Adipose tissue (tissue), 3 donors: ENCODE results near the gene SPATS2L. TPM values are rescaled to one million over a fixed set of nuclear protein-coding genes. Genes with fewer than 3 reads are reported as not detected.

ENCODE experiments used
- H3K27ac ChIP-seq: one replicate; pipeline ENCODE4 v1.5.1; 2013; ENCODE audit warnings: low read depth, low read length
- WGBS, 3 donors: extraction: QIAGEN DNeasy Blood & Tissue Kit; methylation state at CpG; one replicate each; pipeline ENCODE4 v1.1.7; 2013; 5-methylcytosine and 5-hydroxymethylcytosine counted together
- polyA plus RNA-seq, 3 donors: library from polyadenylated mRNA; stranded (reverse); fragments of 200-250 nt; gene quantifications; one replicate each; pipeline ENCODE4 v1.2.3, GENCODE V29; 2013
- donor health status: healthy with polysubstance abuse.
- donor health status: Bipolar disorder and iron deficiency.
- donor health status: healthy.

The SPATS2L gene
- polyA plus RNA-seq, result 10 to 100 TPM; 27.5 to 59.9 (median 30.5) TPM

GRCh38 chr2:200306196-200306930, at the start of gene SPATS2L:
TSS of gene SPATS2L (plus strand) at chr2:200306693. CDS start at chr2:200389245, 82,552 bp downstream.
- H3K27ac ChIP-seq, result peak within 1 kb of the TSS; percentile 44
- WGBS, 3 donors, result 0 to 1% (median 1%) methylated on average over 26 to 69 of the region's 69 CpGs

DNA sequence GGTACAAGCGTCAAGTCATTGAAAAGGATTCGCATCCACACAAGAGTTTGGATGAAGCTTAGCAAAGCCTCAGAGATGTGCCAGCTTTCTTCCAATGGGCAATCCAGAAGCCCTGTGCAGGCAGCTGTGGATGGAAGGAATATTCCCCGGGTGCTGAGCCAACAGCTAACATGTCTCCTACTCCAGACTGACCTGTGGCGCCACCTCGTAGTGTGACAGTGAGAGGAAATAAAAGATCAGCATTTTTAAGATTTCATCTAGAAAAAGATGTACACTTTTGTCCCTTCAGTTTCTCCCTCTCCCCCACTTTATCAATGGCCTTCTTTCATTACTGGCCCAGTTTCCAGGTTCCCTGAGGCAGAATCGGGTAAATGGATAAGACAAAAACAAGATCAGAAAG, 48.9 kb upstream of the SPATS2L start:
- 66 to 95% (median 94%) methylated on average over 6 of the region's 6 CpGs for WGBS, 3 donors
- no peak overlapping the region for H3K27ac ChIP-seq

DNA sequence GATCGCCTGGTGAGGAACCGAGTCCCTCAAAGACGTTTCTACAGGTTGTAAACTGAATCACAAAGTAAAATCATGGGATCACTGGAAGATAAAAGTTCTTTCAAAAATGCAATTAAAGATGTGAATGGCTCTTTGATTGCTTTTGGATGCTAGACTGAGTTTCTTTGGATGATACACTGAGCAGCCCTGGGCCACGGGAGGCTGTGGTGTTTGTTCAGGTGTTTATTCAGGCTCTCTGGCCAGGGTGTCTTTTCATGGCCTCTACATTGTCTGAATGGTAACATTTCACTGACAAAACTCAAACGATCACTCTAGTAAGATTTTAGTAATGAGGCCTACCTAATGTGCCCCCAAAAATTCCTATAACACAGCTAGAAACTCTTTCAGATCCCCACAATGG, 48.4 kb upstream of the SPATS2L start:
- WGBS, 3 donors, result 68 to 94% (median 88%) methylated on average over 5 of the region's 5 CpGs
- H3K27ac ChIP-seq, result no peak overlapping the region

DNA sequence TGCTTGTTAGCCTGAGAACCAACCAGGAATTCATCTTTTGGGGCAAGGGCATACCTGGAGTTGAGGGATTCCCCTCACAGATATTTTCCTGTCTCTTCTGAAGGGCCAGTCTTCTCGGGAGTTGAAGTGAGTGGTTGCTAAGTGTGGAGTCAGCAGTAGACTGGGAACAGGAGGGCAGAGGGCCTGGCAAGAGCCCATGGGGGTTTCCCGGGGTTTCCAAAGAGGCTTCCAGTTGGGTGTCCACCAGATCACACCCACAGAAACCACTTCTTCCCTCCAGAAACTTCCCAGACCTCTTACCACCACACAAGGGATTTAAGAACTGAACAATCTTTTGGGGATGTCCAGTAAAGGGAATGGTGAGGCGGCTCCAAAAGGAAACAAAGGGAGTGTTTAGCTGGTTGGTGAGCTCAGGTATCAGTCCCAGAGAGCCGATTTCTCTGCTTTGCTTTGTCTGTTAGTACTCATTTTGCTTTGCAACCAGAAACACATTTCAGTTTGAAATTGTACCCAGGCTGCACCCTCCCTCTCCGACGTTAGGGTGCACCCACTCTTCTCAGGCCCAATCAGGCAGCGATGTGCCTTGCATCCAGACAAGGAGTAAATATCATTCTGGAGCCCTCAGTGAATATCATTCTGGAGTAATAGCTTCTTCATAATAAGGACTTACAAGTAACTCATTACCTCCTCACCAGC, 47.5 kb upstream of the SPATS2L start:
- WGBS, 3 donors, result 73 to 80% (median 75%) methylated on average over 7 of the region's 7 CpGs
- H3K27ac ChIP-seq, result no peak overlapping the region

DNA sequence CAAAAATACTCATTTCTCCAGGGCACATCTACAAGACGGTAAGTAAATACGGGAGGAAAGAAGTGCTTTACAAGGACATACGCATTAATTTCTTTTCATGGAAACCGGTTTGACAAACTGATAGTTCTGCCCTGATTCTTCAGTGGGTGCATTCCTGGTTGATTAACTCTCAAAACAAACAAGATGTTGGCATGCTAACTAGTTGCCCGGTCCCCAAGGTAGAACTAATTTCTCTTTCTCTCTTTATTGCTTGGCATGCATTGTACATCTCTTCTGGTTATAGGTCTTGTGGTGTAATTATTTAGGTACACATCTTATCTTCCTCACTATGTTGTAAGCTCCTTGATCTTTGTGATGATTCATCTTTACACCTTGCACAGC, 46.9 kb upstream of the SPATS2L start:
- WGBS, 3 donors, result 45 to 90% (median 82%) methylated on average over 5 of the region's 5 CpGs
- H3K27ac ChIP-seq, result no peak overlapping the region

GRCh38 chr2:200262047-200262446, 44.4 kb upstream of the SPATS2L start:
- no peak overlapping the region for H3K27ac ChIP-seq
- 96 to 98% (median 97%) methylated on average over 2 of the region's 2 CpGs for WGBS, 3 donors

DNA sequence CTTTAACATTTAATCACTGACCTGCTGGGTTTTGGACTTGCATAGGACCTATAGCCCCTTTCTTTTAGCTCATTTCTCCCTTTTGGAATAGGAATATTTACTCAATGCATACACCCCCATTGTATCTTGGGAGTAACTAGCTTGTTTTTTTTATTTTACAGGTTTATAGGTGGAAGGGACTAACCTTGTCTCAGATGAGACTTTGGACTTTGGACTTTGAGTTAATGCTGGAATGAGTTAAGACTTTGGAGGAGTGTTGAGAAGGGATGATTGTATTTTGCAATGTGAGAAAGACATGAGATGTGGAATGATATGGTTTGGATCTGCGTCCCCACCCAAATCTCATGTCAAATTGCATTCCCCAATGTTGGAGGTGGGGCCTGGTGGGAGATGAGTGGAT, 43.2 kb upstream of the SPATS2L start:
- H3K27ac ChIP-seq, result no peak overlapping the region
- 88 to 100% (median 93%) methylated on average over 1 of the region's 1 CpG for WGBS, 3 donors

GRCh38 chr2:200264631-200265030, 41.9 kb upstream of the SPATS2L start:
- no peak overlapping the region for H3K27ac ChIP-seq
- WGBS, 3 donors, result 62 to 67% (median 63%) methylated on average over 2 of the region's 2 CpGs

DNA sequence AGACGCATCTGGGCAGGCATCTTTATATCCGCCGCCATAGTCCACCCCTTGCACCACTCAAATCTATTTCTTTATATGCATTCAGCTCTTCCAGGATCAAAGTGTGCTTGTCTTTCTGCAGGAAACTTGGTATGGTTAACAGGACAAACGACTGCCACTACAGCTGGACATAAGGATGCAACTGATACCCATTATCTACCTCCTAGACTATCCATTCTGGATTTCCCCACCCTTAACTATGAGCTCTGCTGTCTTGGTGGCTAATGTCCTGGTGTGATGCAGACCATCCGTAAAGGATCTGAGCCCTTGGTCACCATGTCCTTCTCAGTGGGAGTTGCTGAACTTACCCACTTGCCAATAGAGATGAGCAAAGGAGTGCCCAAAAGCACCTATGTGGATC, 40.1 kb upstream of the SPATS2L start:
- WGBS, 3 donors, result 84 to 95% (median 90%) methylated on average over 5 of the region's 5 CpGs
- no peak overlapping the region for H3K27ac ChIP-seq

DNA sequence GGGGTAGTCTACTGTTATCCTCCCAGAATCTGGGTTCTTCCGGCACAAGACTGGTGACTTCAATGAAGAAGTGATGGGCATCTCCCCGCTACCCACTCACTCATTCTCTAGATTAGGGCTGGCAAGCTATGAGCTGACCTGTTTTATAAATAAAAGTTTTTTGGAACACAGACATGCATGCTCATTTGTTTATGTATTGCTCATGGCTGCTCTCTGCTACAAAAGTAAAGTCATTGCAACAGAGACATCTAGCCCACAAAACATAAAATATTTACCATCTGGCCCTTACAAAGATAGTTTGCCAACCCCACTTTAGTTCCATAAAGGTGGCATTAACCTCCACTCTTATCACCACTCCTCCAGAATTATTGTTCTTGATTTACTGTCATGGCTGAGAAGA, 39.1 kb upstream of the SPATS2L start:
- no peak overlapping the region for H3K27ac ChIP-seq
- 96 to 98% (median 98%) methylated on average over 2 of the region's 2 CpGs for WGBS, 3 donors

GRCh38 chr2:200270732-200271131, 35.8 kb upstream of the SPATS2L start:
- 39 to 76% (median 68%) methylated on average over 1 of the region's 1 CpG for WGBS, 3 donors
- no peak overlapping the region for H3K27ac ChIP-seq

- 76 to 87% (median 86%) methylated on average over 2 of the region's 2 CpGs for WGBS, 3 donors
- H3K27ac ChIP-seq, result no peak overlapping the region
Measured at GRCh38 chr2:200272320-200272719, 34.2 kb upstream of the SPATS2L start.

DNA sequence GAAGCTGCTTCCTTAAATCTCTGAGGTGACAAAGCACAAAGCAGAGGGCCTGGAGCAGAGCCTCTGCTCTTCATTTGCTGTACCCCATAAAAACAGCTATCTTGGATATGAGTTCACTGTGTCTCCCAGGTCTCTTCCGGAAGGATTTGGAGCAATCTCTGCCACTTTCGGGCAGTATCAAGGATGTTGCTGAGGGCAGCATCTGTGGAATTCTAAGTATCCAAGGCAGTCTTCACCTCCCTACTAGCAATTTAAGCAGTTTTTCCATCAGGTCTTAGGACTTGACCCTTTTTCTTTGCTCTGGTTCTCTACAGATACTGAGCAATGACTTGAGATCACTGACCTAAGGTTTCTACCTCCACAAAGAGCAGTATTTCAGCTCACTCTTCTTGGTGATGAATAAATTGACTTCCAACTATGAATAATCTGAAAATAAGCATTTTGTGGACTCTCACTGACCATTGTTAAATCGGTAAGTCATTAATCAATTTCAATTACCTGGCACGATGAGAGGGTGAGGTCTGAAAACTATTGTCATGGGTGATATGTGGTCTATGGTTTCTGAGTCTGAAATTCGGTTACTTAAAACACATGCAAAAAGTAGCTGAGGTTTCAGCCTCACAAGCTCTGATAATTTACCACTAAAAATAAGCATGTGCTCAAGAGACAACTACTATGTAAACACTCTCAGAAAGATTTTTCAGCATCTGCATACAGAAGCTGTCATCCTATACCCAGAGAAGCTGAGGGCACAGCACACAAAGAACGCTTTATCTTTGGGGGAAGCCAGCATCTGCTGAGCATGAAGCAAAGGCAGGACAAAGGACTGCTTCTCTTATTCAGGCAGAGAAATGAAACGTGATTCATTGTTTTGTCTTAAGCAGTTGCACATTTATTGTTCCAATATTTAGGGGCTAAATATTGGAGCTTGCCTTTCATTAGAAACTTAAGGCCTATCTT, 32.1 kb upstream of the SPATS2L start:
- WGBS, 3 donors, result 67 to 82% (median 81%) methylated on average over 7 of the region's 7 CpGs
- H3K27ac ChIP-seq, result no peak overlapping the region

- H3K27ac ChIP-seq, result no peak overlapping the region
- 68 to 71% (median 69%) methylated on average over 5 of the region's 5 CpGs for WGBS, 3 donors
Measured at GRCh38 chr2:200275295-200276013, 31.0 kb upstream of the SPATS2L start.

- H3K27ac ChIP-seq, result no peak overlapping the region
- 91 to 97% (median 95%) methylated on average over 2 of the region's 2 CpGs for WGBS, 3 donors
Measured at GRCh38 chr2:200276472-200276871, 30.0 kb upstream of the SPATS2L start.

DNA sequence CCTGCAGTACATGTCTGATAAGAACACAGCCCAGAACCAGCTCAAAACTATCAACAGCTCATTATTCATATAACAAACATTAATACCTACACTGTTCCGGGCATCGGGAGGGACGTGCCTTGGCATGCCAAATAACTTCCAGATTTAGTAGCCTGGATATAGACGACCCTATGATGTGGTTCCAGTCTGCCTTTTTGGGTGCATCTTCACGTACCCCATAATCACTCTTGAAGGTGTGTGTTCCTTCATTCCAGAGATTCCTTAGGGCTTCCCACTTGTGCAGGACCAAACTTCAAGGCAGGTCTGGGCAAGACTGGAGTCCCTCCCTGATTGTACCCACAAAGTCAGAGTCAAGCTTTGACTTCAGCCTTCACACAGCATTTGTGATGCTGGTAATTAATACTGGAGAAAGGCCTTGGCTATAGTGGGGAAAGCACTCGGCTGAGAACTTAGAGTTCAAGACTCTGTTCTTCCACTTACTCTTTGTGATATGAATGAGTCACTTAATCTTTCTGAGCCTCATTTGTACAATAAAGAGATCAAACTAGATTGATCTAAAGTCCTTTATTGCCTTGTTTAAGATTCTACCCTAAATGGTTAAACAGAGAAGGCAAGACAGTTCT, 27.7 kb upstream of the SPATS2L start:
- no peak overlapping the region for H3K27ac ChIP-seq
- WGBS, 3 donors, result 74 to 89% (median 87%) methylated on average over 6 of the region's 6 CpGs

DNA sequence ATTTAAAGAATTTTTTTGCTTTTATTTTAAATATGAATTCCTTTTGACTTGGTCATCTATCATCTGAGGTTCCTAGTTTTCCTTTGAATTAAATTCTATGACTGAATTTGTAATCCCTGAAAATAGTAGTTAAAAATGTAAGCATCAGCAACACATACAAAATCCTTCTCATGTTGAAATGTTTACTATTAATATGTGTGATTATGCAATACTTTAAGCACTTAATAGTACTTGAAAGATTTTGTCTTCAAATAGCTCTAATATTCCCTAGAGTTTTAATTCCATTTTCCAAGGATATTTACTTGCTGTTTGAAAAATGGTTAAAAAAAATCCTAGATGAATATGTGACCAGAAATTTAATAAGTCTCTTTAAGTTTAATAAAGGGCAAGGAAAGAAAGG, 26.6 kb upstream of the SPATS2L start:
- H3K27ac ChIP-seq, result no peak overlapping the region

DNA sequence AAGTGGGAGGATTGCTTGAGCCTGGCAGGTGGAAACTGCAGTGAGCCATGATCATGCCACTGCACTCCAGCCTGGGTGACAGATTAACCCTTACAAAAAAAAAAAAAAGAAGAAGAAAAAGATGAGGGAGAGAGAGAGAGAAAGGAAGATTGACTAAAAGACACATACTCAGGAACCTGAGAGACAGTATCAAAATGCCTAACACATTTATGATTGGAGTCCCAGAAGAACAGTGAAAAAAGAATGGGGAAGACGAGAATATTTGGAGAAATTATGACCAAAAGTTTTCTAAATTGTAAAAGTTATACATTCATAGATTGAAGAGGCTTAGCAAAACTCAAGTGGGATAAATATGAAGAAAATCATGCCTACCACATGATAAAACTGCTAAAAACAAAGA, 19.9 kb upstream of the SPATS2L start:
- WGBS, 3 donors, result 42 to 89% (median 56%) methylated on average over 1 of the region's 1 CpG

More for the DNA sequence above, 19.9 kb upstream of the SPATS2L start:
- H3K27ac ChIP-seq, result no peak overlapping the region
